ENCODE results near the gene ACTL7A. TPM values are rescaled to one million over a fixed set of nuclear protein-coding genes. Genes with fewer than 3 reads are reported as not detected.

Gene ACTL7A
- total and polyA plus RNA-seq, 11 donors = not detected

GRCh38 chr9:108882052-108882888 is 20.2 kb downstream of the ACTL7A start:
- Histone ChIP-seq H3K4me3 (no peak overlapping the region), H3K27me3 (no peaks in the 10 kb centered on the region), H3K27ac (no peak overlapping the region), H3K9me3 (peaks cover 0 to 6% (median 0%) of the 10 kb centered on the region in 12 donors), H3K36me3 (peaks cover 0 to 97% (median 68%) of the 10 kb centered on the region in 9 donors), H3K4me1 (peaks cover 0 to 7% (median 0%) of the 10 kb centered on the region in 12 donors)
- TF ChIP-seq, protein P1, sequence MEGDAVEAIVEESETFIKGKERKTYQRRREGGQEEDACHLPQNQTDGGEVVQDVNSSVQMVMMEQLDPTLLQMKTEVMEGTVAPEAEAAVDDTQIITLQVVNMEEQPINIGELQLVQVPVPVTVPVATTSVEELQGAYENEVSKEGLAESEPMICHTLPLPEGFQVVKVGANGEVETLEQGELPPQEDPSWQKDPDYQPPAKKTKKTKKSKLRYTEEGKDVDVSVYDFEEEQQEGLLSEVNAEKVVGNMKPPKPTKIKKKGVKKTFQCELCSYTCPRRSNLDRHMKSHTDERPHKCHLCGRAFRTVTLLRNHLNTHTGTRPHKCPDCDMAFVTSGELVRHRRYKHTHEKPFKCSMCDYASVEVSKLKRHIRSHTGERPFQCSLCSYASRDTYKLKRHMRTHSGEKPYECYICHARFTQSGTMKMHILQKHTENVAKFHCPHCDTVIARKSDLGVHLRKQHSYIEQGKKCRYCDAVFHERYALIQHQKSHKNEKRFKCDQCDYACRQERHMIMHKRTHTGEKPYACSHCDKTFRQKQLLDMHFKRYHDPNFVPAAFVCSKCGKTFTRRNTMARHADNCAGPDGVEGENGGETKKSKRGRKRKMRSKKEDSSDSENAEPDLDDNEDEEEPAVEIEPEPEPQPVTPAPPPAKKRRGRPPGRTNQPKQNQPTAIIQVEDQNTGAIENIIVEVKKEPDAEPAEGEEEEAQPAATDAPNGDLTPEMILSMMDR (IDR thresholded peaks at IDR 0.05) = no peak
- DNase-seq (no peak), ATAC-seq (no peak)
- 93 to 97% (median 96%) methylated on average over 6 of the region's 6 CpGs for WGBS, 4 donors
- intact Hi-C loops (cut with DNase I) = loop anchor here in 2 of 10 donors (10.0 kb wide), 1 partner anchor 443 kb away; the partner anchor contains the start of gene EPB41L4B (in 2 of the 2)

- WGBS, 4 donors = 96 to 99% (median 98%) methylated on average over 3 of the region's 3 CpGs
- DNase-seq (no peak), ATAC-seq (no peak)
- peaks cover 0 to 97% (median 68%) of the 10 kb centered on the region in 9 donors for H3K36me3 ChIP-seq
- no peaks in the 10 kb centered on the region for H3K27me3 ChIP-seq
- intact Hi-C loops (cut with DNase I) = loop anchor here in 2 of 10 donors (10.0 kb wide), 1 partner anchor 442 kb away; the partner anchor contains the start of gene EPB41L4B (in 2 of the 2)
- peaks cover 0 to 13% (median 0%) of the 10 kb centered on the region in 12 donors for H3K4me1 ChIP-seq
- H3K4me3 ChIP-seq = no peak overlapping the region
- peaks cover 0 to 6% (median 0%) of the 10 kb centered on the region in 12 donors for H3K9me3 ChIP-seq
- TF ChIP-seq POLR2A (IDR thresholded peaks at IDR 0.05) = no peak
- TF ChIP-seq, protein P1 (IDR thresholded peaks at IDR 0.05) = no peak
- H3K27ac ChIP-seq = no peak overlapping the region
Observed at GRCh38 chr9:108883085-108883484, 21.0 kb downstream of the ACTL7A start.

DNA sequence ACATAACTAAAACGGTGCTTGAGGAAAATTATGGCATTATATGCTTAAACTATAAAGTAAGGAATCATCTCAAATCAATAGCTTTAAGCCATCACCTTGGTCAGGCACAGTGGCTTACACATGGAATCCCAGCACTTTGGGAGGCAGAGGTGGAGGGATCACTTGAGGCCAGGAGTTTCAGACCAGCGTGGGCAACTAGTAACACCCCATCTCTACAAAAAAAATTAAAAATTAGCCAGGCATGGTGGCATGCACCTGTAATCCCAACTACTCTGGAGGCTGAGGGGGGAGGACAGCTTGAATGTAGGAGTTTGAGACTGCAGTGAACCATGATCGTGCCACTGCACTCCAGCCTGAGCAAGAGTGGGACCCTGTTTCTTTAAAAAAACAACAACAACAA is 22.6 kb downstream of the ACTL7A start:
- Histone ChIP-seq H3K4me3 (no peak overlapping the region), H3K36me3 (peaks cover 0 to 97% (median 68%) of the 10 kb centered on the region in 9 donors), H3K4me1 (peaks cover 0 to 23% (median 2%) of the 10 kb centered on the region in 12 donors), H3K9me3 (peaks cover 0 to 6% (median 0%) of the 10 kb centered on the region in 12 donors), H3K27me3 (no peaks in the 10 kb centered on the region), H3K27ac (no peak overlapping the region)
- no peak for TF ChIP-seq POLR2A (IDR thresholded peaks at IDR 0.05)
- TF ChIP-seq, protein P1 (IDR thresholded peaks at IDR 0.05) = no peak
- no peak for ATAC-seq
- 89 to 94% (median 91%) methylated on average over 3 of the region's 3 CpGs for WGBS, 4 donors
- intact Hi-C loops (cut with DNase I) = loop anchor here in 3 of 10 donors (5.0 to 10.0 kb wide), 2 partner anchors 438 to 440 kb away; partner anchors contain the start of gene EPB41L4B (in 3 of the 3)
- no peak for DNase-seq
